Uterus (tissue), 4 donors: ENCODE measurements around the gene SH3RF3. TPM values are rescaled to one million over a fixed set of nuclear protein-coding genes. Genes with fewer than 3 reads are reported as not detected.
"Not testable (repeated sequence)": the region's sequence is repeated elsewhere in the genome, so short reads cannot be mapped to it uniquely, and the experiment has no call there.

Source experiments
- DNase-seq, 2 donors: peaks; one replicate each; pipeline ENCODE4 v3.0.0-alpha.2; 2019 to 2020
- H3K27ac ChIP-seq, 2 donors: fragments of 200-600 bp; sonication (generic); 1 replicate in 1 of 2; 2 replicates in 1 of 2; pipeline ENCODE4 v1.5.1; 2016 to 2018
- H3K27me3 ChIP-seq, 2 donors: fragments of 200-600 bp; sonication (generic); one replicate each; pipeline ENCODE4 v1.5.1; 2018 to 2019; ENCODE audit warnings: control low read depth in 1 of 2
- H3K36me3 ChIP-seq, 2 donors: fragments of 200-600 bp; sonication (generic); one replicate each; pipeline ENCODE4 v1.5.1; 2019; ENCODE audit warnings: control low read depth in 1 of 2
- H3K4me1 ChIP-seq, 2 donors: fragments of 200-600 bp; sonication (generic); one replicate each; pipeline ENCODE4 v1.5.1; 2018 to 2019; ENCODE audit warnings: control low read depth in 1 of 2
- H3K4me3 ChIP-seq, 2 donors: fragments of 200-600 bp; sonication (generic); 1 replicate in 1 of 2; 2 replicates in 1 of 2; pipeline ENCODE4 v1.5.1; 2018 to 2019; ENCODE audit warnings: mild to moderate bottlenecking in 1 of 2
- H3K9me3 ChIP-seq, 2 donors: fragments of 200-600 bp; sonication (generic); one replicate each; pipeline ENCODE4 v1.5.1; 2019; ENCODE audit warnings: control low read depth in 1 of 2
- POLR2A ChIP-seq, 2 donors: fragments of 450-650 bp; IDR thresholded peaks; one replicate each; pipeline ENCODE4 v1.6.1; 2016; ENCODE audit warnings: antibody characterized with exemption in 2 of 2, mild to moderate bottlenecking in 1 of 2, moderate library complexity in 1 of 2
- intact Hi-C: fragments of 100-400 bp; cut with DNase I; formaldehyde crosslinking; loops from one replicate; pipeline ENCODE4 v1.15.1; 2023; ENCODE audit warnings: low total_unique reads
- total RNA-seq, 4 donors: library from RNA; depleted of rRNA in 3 of 4; stranded (reverse); fragments of >200 nt in 3 of 4; gene quantifications; one replicate each; pipeline versions ENCODE4 v1.1.0 to v1.2.4, GENCODE V29; 2014 to 2023
- TF ChIP-seq, protein P1 (sequence below), 4 experiments: fragments of 200-600 bp in 2 of 4; fragments of 450-650 bp in 2 of 4; sonication (generic) in 2 of 4; IDR thresholded peaks; one replicate each; pipeline ENCODE4 v1.5.1; 2016 to 2019; ENCODE audit warnings: antibody characterized with exemption in 4 of 4, mild to moderate bottlenecking in 2 of 4, moderate library complexity in 1 of 4
- donor health status: DM: yes; HTN: yes; CAD: no.

The SH3RF3 gene
- total RNA-seq, 4 donors from 2014 or later = 5.1 to 10.2 (median 8.7) TPM; not detected in 1

DNA sequence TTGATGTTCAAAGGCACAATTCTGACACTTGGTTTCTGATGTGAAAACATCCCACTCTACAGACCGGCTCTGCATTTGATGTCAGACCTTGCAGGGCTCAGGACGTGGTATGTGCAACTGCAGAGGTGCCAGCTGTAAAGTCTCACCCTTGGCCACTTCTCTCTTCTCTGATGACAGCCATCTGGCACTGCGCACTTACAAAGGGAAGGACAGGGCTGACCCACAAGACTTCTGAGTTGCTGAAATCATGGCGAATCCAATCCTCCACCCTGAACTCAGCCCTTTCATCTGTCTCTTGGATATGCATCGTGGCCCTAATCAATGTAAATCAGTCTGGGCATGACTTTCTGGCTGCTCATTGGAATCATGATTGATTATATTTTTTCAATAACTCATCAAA is 402.2 kb downstream of the SH3RF3 start:
- H3K27ac ChIP-seq = peak overlapping the region in 1 of 2 donors; percentile 24
- intact Hi-C loops = no loop called here
- no peak overlapping the region for H3K4me3 ChIP-seq
- no peak for TF ChIP-seq POLR2A (IDR thresholded peaks at IDR 0.05)
- TF ChIP-seq, protein P1, sequence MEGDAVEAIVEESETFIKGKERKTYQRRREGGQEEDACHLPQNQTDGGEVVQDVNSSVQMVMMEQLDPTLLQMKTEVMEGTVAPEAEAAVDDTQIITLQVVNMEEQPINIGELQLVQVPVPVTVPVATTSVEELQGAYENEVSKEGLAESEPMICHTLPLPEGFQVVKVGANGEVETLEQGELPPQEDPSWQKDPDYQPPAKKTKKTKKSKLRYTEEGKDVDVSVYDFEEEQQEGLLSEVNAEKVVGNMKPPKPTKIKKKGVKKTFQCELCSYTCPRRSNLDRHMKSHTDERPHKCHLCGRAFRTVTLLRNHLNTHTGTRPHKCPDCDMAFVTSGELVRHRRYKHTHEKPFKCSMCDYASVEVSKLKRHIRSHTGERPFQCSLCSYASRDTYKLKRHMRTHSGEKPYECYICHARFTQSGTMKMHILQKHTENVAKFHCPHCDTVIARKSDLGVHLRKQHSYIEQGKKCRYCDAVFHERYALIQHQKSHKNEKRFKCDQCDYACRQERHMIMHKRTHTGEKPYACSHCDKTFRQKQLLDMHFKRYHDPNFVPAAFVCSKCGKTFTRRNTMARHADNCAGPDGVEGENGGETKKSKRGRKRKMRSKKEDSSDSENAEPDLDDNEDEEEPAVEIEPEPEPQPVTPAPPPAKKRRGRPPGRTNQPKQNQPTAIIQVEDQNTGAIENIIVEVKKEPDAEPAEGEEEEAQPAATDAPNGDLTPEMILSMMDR (IDR thresholded peaks at IDR 0.05) = no peak
- no peaks in the 10 kb centered on the region for H3K27me3 ChIP-seq
- no peaks in the 10 kb centered on the region for H3K36me3 ChIP-seq
- no peaks in the 10 kb centered on the region for H3K9me3 ChIP-seq
- H3K4me1 ChIP-seq = no peaks in the 10 kb centered on the region
- no peak for DNase-seq

DNA sequence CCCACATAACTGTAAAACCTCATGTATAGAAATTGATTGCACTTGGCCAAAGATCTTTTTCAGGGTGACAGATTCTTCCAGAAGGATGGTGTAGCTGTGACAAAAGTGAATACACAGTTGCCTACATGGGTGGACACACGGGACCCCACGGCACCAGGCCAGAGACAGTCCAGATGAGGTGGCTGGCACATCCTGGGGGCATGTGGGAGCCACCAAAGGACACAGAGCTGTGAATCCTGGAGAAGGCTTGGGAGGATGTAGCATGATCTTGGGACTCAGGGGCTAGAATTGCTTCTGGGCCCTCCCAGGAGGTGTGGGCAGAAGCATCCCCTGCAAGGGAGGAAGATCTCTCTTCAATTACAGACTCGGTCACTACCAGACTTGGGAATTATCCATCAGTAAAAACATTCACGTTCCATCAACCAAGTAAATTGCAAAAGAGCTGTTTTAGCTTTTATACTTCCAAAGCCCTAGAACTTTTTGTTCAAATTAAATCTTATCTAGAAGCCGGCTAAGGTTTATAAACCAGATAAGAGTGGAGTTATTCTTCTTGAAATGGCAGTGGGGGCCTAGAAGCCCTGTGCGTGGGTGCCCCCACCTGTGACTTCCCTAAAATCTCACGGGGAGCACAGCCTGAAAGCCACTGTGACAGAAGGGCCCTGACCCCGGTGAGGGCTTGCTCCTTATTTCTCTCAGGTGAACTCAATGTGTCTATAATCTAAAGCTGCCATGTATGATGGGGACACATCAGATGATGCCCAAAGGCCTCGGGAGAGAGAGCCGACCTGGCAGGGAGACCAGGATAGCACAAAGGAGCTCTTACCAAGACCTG is 403.1 kb downstream of the SH3RF3 start:
- no peak for TF ChIP-seq POLR2A (IDR thresholded peaks at IDR 0.05)
- TF ChIP-seq, protein P1 (IDR thresholded peaks at IDR 0.05) = no peak
- Histone ChIP-seq H3K4me3 (no peak overlapping the region), H3K27ac (no peak overlapping the region), H3K27me3 (no peaks in the 10 kb centered on the region), H3K4me1 (no peaks in the 10 kb centered on the region), H3K36me3 (no peaks in the 10 kb centered on the region), H3K9me3 (no peaks in the 10 kb centered on the region)
- no peak for DNase-seq
- intact Hi-C loops = no loop called here

- no peak overlapping the region for H3K4me3 ChIP-seq
- no peak for DNase-seq
- H3K9me3 ChIP-seq = no peaks in the 10 kb centered on the region
- H3K36me3 ChIP-seq = no peaks in the 10 kb centered on the region
- TF ChIP-seq, protein P1 (IDR thresholded peaks at IDR 0.05) = no peak
- no peak for TF ChIP-seq POLR2A (IDR thresholded peaks at IDR 0.05)
- H3K27ac ChIP-seq = no peak overlapping the region
- no peaks in the 10 kb centered on the region for H3K27me3 ChIP-seq
- no peaks in the 10 kb centered on the region for H3K4me1 ChIP-seq
- intact Hi-C loops = no loop called here
These were observed 403.7 kb downstream of the SH3RF3 start for GRCh38 chr2:109532728-109533076.

- Histone ChIP-seq H3K4me1 (no peaks in the 10 kb centered on the region), H3K27ac (no peak overlapping the region), H3K4me3 (no peak overlapping the region), H3K27me3 (no peaks in the 10 kb centered on the region), H3K36me3 (no peaks in the 10 kb centered on the region), H3K9me3 (no peaks in the 10 kb centered on the region)
- no peak for DNase-seq
- intact Hi-C loops = no loop called here
- TF ChIP-seq POLR2A (IDR thresholded peaks at IDR 0.05) = no peak
- TF ChIP-seq, protein P1 (IDR thresholded peaks at IDR 0.05) = no peak
These were observed 404.8 kb downstream of the SH3RF3 start for GRCh38 chr2:109533823-109534222.

- Histone ChIP-seq H3K4me3 (no peak overlapping the region), H3K27ac (no peak overlapping the region), H3K9me3 (no peaks in the 10 kb centered on the region), H3K36me3 (no peaks in the 10 kb centered on the region), H3K27me3 (no peaks in the 10 kb centered on the region), H3K4me1 (no peaks in the 10 kb centered on the region)
- intact Hi-C loops = no loop called here
- DNase-seq = no peak
- no peak for TF ChIP-seq POLR2A (IDR thresholded peaks at IDR 0.05)
- TF ChIP-seq, protein P1 (IDR thresholded peaks at IDR 0.05) = no peak
These were observed 406.4 kb downstream of the SH3RF3 start for GRCh38 chr2:109535217-109535946.

DNA sequence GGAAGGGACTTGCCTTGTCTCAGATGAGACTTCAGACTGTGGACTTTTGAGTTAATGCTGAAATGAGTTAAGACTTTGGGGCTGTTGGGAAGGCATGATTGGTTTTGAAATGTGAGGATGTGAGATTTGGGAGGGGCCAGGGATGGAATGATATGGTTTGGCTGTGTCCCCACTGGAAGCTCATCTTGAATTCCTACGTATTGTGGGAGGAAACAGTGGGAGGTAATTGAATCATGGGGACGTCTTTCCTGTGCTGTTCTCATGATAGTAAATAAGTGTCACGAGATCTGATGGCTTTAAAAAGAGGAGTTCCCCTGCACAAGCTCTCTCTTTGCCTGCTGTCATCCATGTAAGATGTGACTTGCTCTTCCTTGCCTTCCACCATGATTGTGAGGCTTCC is 407.6 kb downstream of the SH3RF3 start:
- H3K27ac ChIP-seq, H3K9me3 ChIP-seq, H3K4me1 ChIP-seq, H3K27me3 ChIP-seq, H3K36me3 ChIP-seq, H3K4me3 ChIP-seq, DNase-seq, intact Hi-C loops: not testable (repeated sequence)
